Measurements from ENCODE around the gene NUP188. TPM values are rescaled to one million over a fixed set of nuclear protein-coding genes. Genes with fewer than 3 reads are reported as not detected.
"Not testable (repeated sequence)": the region's sequence is repeated elsewhere in the genome, so short reads cannot be mapped to it uniquely, and the experiment has no call there.

NUP188 gene
- total and polyA plus RNA-seq, 10 of the 15 experiments (the other 5 are each of a cell fraction or from before 2014, with no cell fraction given) = 1.4 to 73.7 (median 48.9) TPM

- Histone ChIP-seq H3K9me3 (replicated peaks; ENCODE audit: control insufficient read depth, insufficient read depth, low read length) (no peaks in the 10 kb centered on the region), H4K20me1 (ENCODE audit: control insufficient read depth, insufficient read depth) (no peaks in the 10 kb centered on the region), H3K9ac (ENCODE audit: control insufficient read depth, insufficient read depth, low read length) (peak overlapping the region; percentile 82), H2AFZ (ENCODE audit: control insufficient read depth, low read depth, low read length) (peak overlapping the region; percentile 88), H3K36me3 (ENCODE audit: control insufficient read depth in 2 of 2, insufficient read depth in 2 of 2, low read length in 1 of 2) (no peaks in the 10 kb centered on the region), H3K27ac (ENCODE audit: control insufficient read depth, insufficient read depth) (peak overlapping the region; percentile 84), H3K4me1 (ENCODE audit: control insufficient read depth, insufficient read depth, low read length) (peaks cover 11% of the 10 kb centered on the region), H3K4me2 (ENCODE audit: control insufficient read depth, insufficient read depth) (peak overlapping the region; percentile 89), H3K27me3 (replicated peaks in 1 of 2; ENCODE audit: control insufficient read depth in 2 of 2, insufficient read depth in 2 of 2, low read length in 1 of 2) (no peaks in the 10 kb centered on the region), H3K79me2 (ENCODE audit: control insufficient read depth, insufficient read depth, low read length) (peaks cover 21% of the 10 kb centered on the region), H3K4me3 (peak overlapping the region; percentile 99)
- ChIA-PET POLR2A (interaction anchor here (1.2 kb wide), 1 partner anchor 134 kb away, joined by 3 read pairs; the partner anchor contains the start of gene DOLPP1), SMC1A (ENCODE audit: uncharacterized antibody, unreplicated experiment) (no interaction called here), CTCF (no interaction called here), RAD21 (ENCODE audit: unreplicated experiment) (interaction anchor here (1.0 kb wide), 1 partner anchor 193 kb away, joined by 3 read pairs; no protein-coding TSS in a partner anchor)
- TF ChIP-seq ZNF384 (IDR thresholded peaks at IDR 0.05; ENCODE audit: borderline replicate concordance, low read depth, low read length) = 0 out of 2 replicates have a peak, but pooled peaks have one; percentile 6
- TF ChIP-seq STAT3 (IDR thresholded peaks at IDR 0.05; ENCODE audit: low read depth, low read length) = no peak
- in situ Hi-C loops (cut with MboI) (no loop called here), intact Hi-C loops (cut with micrococcal nuclease; ENCODE audit: unreplicated experiment) (loop anchor here (5.0 kb wide), 1 partner anchor 225 kb away; the partner anchor contains the start of gene ZDHHC12)
- no TSS peak for BruUV-seq (replicated peaks)
- ATAC-seq = peak; percentile 43; the same call in 2 of the 3 replicates
- WGBS (ENCODE audit: insufficient coverage, insufficient replicate concordance, low lambda C conversion rate, missing lambda C conversion rate) = under 1% methylated on average over 16 of the region's 20 CpGs
- DNase-seq (ENCODE audit: low read depth, low spot score) = no peak
- FAIRE-seq = peak; percentile 18
Observed at GRCh38 chr9:128947277-128947526, 297 bp upstream of the NUP188 start.

DNA sequence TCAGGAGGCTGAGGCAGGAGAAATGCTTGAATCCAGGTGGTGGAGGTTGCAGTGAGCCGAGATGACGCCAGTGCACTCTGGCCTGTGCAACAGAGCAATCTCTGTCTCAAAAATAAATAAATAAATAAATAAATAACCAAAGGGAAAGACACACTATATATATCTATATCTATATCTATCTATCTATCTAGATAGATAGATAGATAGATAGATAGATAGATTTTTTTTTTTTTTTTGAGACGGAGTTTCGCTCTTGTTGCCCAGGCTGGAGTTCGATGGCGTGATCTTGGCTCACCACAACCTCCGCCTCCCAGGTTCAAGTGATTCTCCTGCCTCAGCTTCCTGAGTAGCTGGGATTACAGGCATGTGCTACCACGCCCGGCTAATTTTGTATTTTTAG is 13.9 kb downstream of the NUP188 start:
- H3K4me2 ChIP-seq (ENCODE audit: control insufficient read depth, insufficient read depth); SMC1A ChIA-PET (ENCODE audit: uncharacterized antibody, unreplicated experiment); FAIRE-seq; intact Hi-C loops (cut with micrococcal nuclease; ENCODE audit: unreplicated experiment); H3K4me1 ChIP-seq (ENCODE audit: control insufficient read depth, insufficient read depth, low read length); DNase-seq (ENCODE audit: low read depth, low spot score); ATAC-seq; H3K4me3 ChIP-seq; H3K9me3 ChIP-seq (replicated peaks; ENCODE audit: control insufficient read depth, insufficient read depth, low read length); in situ Hi-C loops (cut with MboI); BruUV-seq (replicated peaks); H3K79me2 ChIP-seq (ENCODE audit: control insufficient read depth, insufficient read depth, low read length); H4K20me1 ChIP-seq (ENCODE audit: control insufficient read depth, insufficient read depth); H3K9ac ChIP-seq (ENCODE audit: control insufficient read depth, insufficient read depth, low read length); H3K27ac ChIP-seq (ENCODE audit: control insufficient read depth, insufficient read depth); H3K27me3 ChIP-seq (replicated peaks in 1 of 2; ENCODE audit: control insufficient read depth in 2 of 2, insufficient read depth in 2 of 2, low read length in 1 of 2); H2AFZ ChIP-seq (ENCODE audit: control insufficient read depth, low read depth, low read length): not testable (repeated sequence)
- ChIA-PET RAD21 (ENCODE audit: unreplicated experiment) (interaction anchor here (0.9 kb wide), 1 partner anchor 13 kb away, joined by 5 read pairs; no protein-coding TSS in a partner anchor), CTCF (interaction anchor here (0.6 to 0.7 kb wide), 2 partner anchors 12 to 777 kb away, joined by 4 read pairs; no protein-coding TSS in a partner anchor), POLR2A (interaction anchor here (0.7 kb wide), 1 partner anchor 1725 kb away, joined by 3 read pairs; no protein-coding TSS in a partner anchor)
- H3K36me3 ChIP-seq (ENCODE audit: control insufficient read depth in 2 of 2, insufficient read depth in 2 of 2, low read length in 1 of 2) = peaks cover 0 to 19% of the 10 kb centered on the region in 2 experiments
- WGBS (ENCODE audit: insufficient coverage, insufficient replicate concordance, low lambda C conversion rate, missing lambda C conversion rate) = 92% methylated on average over 5 of the region's 9 CpGs

All from GM12878 (cell line).